C4-2B (cell line): ENCODE data around the gene RTTN.

ENCODE experiments used
- H3K27ac ChIP-seq: fragments of 450-650 bp; 2 replicates; pipeline ENCODE4 v1.5.1; 2017
- CTCF ChIP-seq: fragments of 450-650 bp; conservative IDR thresholded peaks from 2 replicates; pipeline ENCODE4 v1.5.1; 2017; ENCODE audit warnings: mild to moderate bottlenecking
- ZFX ChIP-seq: fragments of 450-650 bp; IDR thresholded peaks from 2 replicates; pipeline ENCODE4 v1.6.1; 2017

The RTTN gene

GRCh38 chr18:70234667-70235459 lies 29.4 kb upstream of the RTTN start:
- TF ChIP-seq ZFX (no peak), CTCF (no peak)
- no peak overlapping the region for H3K27ac ChIP-seq

GRCh38 chr18:70233974-70234373 lies 28.5 kb upstream of the RTTN start:
- no peak overlapping the region for H3K27ac ChIP-seq
- TF ChIP-seq CTCF, result no peak
- TF ChIP-seq ZFX, result no peak

GRCh38 chr18:70232261-70232660 lies 26.8 kb upstream of the RTTN start:
- H3K27ac ChIP-seq, result no peak overlapping the region
- TF ChIP-seq ZFX (no peak), CTCF (no peak)

- no peak overlapping the region for H3K27ac ChIP-seq
- TF ChIP-seq ZFX (no peak), CTCF (no peak)
Measured at GRCh38 chr18:70229639-70230038, 24.2 kb upstream of the RTTN start.

- no peak overlapping the region for H3K27ac ChIP-seq
- TF ChIP-seq ZFX (no peak), CTCF (no peak)
Measured at GRCh38 chr18:70228536-70228935, 23.0 kb upstream of the RTTN start.

- no peak for TF ChIP-seq CTCF
- no peak for TF ChIP-seq ZFX
- H3K27ac ChIP-seq, result no peak overlapping the region
Measured at GRCh38 chr18:70227438-70227837, 22.0 kb upstream of the RTTN start.

- TF ChIP-seq ZFX (no peak), CTCF (no peak)
- H3K27ac ChIP-seq, result no peak overlapping the region
Measured at GRCh38 chr18:70221915-70222278, 16.4 kb upstream of the RTTN start.
